CD8-positive, alpha-beta memory T cell (primary cell): Measurements from ENCODE around the gene SLC39A9. TPM values are rescaled to one million over a fixed set of nuclear protein-coding genes. Genes with fewer than 3 reads are reported as not detected.

Source experiments
- CTCF ChIA-PET: fragments of 350-600 bp; sonication (Branson Sonifier 250); formaldehyde crosslinking; loops from one replicate; lab custom pipeline; 2021; ENCODE audit warnings: antibody characterized with exemption; lab: Charles Lee
- POLR2A ChIA-PET: fragments of 350-600 bp; sonication (Branson Sonifier 250); formaldehyde crosslinking; loops from one replicate; lab custom pipeline; 2021; ENCODE audit warnings: antibody characterized with exemption; lab: Charles Lee
- DNase-seq, 5 donors: peaks; one replicate each; pipeline versions ENCODE4 v3.0.0 to v3.0.0-alpha.2; 2020 to 2022; ENCODE audit warnings: mixed read lengths in 1 of 5
- H3K27ac ChIP-seq: one replicate; pipeline ENCODE4 v1.7.0; 2013; ENCODE audit warnings: low read depth, mild to moderate bottlenecking, low read length, moderate library complexity
- H3K27me3 ChIP-seq: 2 replicates; pipeline ENCODE4 v1.7.0; 2013; ENCODE audit warnings: low read length, mild to moderate bottlenecking; ENCODE audit not compliant: insufficient read depth, poor library complexity, severe bottlenecking
- H3K36me3 ChIP-seq: 2 replicates; pipeline ENCODE4 v1.7.0; 2013; ENCODE audit warnings: mild to moderate bottlenecking, low read length, moderate library complexity; ENCODE audit not compliant: insufficient read depth
- H3K4me1 ChIP-seq: 2 replicates; pipeline ENCODE4 v1.7.0; 2013; ENCODE audit warnings: mild to moderate bottlenecking, low read length, moderate library complexity; ENCODE audit not compliant: insufficient read depth
- H3K4me3 ChIP-seq: 2 replicates; pipeline ENCODE4 v1.7.0; 2013; ENCODE audit warnings: mild to moderate bottlenecking, low read length
- H3K9me3 ChIP-seq: 2 replicates; pipeline ENCODE4 v1.7.0; 2013; ENCODE audit warnings: mild to moderate bottlenecking, low read length
- H3K27ac Mint-ChIP-seq, 8 donors: one replicate each; pipeline ENCODE4 v1.8.0; 2020 to 2021; ENCODE audit warnings: mixed read lengths in 8 of 8, mild to moderate bottlenecking in 6 of 8, inconsistent platforms in 3 of 8, moderate library complexity in 3 of 8
- H3K27me3 Mint-ChIP-seq, 2 donors: one replicate each; pipeline ENCODE4 v1.8.0; 2020 to 2021; ENCODE audit warnings: mixed read lengths in 2 of 2, mild to moderate bottlenecking in 1 of 2, moderate library complexity in 1 of 2
- H3K36me3 Mint-ChIP-seq, 3 donors: one replicate each; pipeline ENCODE4 v1.8.0; 2020 to 2021; ENCODE audit warnings: mixed read lengths in 3 of 3, inconsistent platforms in 1 of 3, mild to moderate bottlenecking in 1 of 3
- H3K4me1 Mint-ChIP-seq, 3 donors: one replicate each; pipeline ENCODE4 v1.8.0; 2020 to 2021; ENCODE audit warnings: mixed read lengths in 3 of 3, inconsistent platforms in 1 of 3, mild to moderate bottlenecking in 1 of 3
- H3K4me3 Mint-ChIP-seq, 7 donors: one replicate each; pipeline ENCODE4 v1.8.0; 2020 to 2021; ENCODE audit warnings: mixed read lengths in 7 of 7, mild to moderate bottlenecking in 6 of 7, moderate library complexity in 4 of 7, inconsistent platforms in 2 of 7
- H3K9me3 Mint-ChIP-seq, 5 donors: one replicate each; pipeline ENCODE4 v1.8.0; 2020 to 2022; ENCODE audit warnings: mixed read lengths in 5 of 5, mild to moderate bottlenecking in 3 of 5, moderate library complexity in 2 of 5, inconsistent platforms in 1 of 5
- polyA plus RNA-seq: library from polyadenylated mRNA; unstranded; fragments of 300-500 nt; fragmentation: Illumina TruSeq; gene quantifications from one replicate; pipeline ENCODE4 v1.2.3, GENCODE V29; 2021
- total RNA-seq, 2 experiments: library from RNA; stranded (reverse); gene quantifications; one replicate each; pipeline ENCODE4 v1.2.3, GENCODE V29; 2021

SLC39A9 gene
- total and polyA plus RNA-seq, 3 experiments from 2014 or later: 18.9 to 53.6 (median 51.3) TPM

- Mint-ChIP-seq H3K4me1 (peaks cover 8 to 31% (median 12%) of the 10 kb centered on the region in 3 donors), H3K4me3 (no peak overlapping the region), H3K27ac (no peak overlapping the region), H3K27me3 (no peaks in the 10 kb centered on the region), H3K9me3 (no peaks in the 10 kb centered on the region), H3K36me3 (peaks cover 25 to 50% (median 27%) of the 10 kb centered on the region in 3 donors)
- POLR2A ChIA-PET: no interaction called here
- CTCF ChIA-PET: no interaction called here
- Histone ChIP-seq H3K9me3 (no peaks in the 10 kb centered on the region), H3K27me3 (no peaks in the 10 kb centered on the region), H3K4me3 (no peak overlapping the region), H3K36me3 (peaks cover 24% of the 10 kb centered on the region), H3K4me1 (no peaks in the 10 kb centered on the region), H3K27ac (no peak overlapping the region)
- DNase-seq: no peak
These were observed 31.2 kb downstream of the SLC39A9 start for GRCh38 chr14:69429643-69430042.

- Histone ChIP-seq H3K9me3 (no peaks in the 10 kb centered on the region), H3K4me3 (no peak overlapping the region), H3K36me3 (peaks cover 16% of the 10 kb centered on the region), H3K27me3 (no peaks in the 10 kb centered on the region), H3K4me1 (no peaks in the 10 kb centered on the region), H3K27ac (no peak overlapping the region)
- Mint-ChIP-seq H3K4me3 (no peak overlapping the region), H3K36me3 (peaks cover 23 to 44% (median 24%) of the 10 kb centered on the region in 3 donors), H3K4me1 (peaks cover 15 to 35% (median 20%) of the 10 kb centered on the region in 3 donors), H3K27me3 (no peaks in the 10 kb centered on the region), H3K9me3 (no peaks in the 10 kb centered on the region), H3K27ac (peak overlapping the region in 1 of 8 donors; percentile 64)
- ChIA-PET CTCF (no interaction called here), POLR2A (no interaction called here)
- no peak for DNase-seq
These were observed 31.9 kb downstream of the SLC39A9 start for GRCh38 chr14:69430306-69430939.

- Histone ChIP-seq H3K9me3 (no peaks in the 10 kb centered on the region), H3K27me3 (no peaks in the 10 kb centered on the region), H3K36me3 (peaks cover 5% of the 10 kb centered on the region), H3K27ac (no peak overlapping the region), H3K4me3 (no peak overlapping the region), H3K4me1 (no peaks in the 10 kb centered on the region)
- Mint-ChIP-seq H3K9me3 (no peaks in the 10 kb centered on the region), H3K27me3 (no peaks in the 10 kb centered on the region), H3K4me1 (peaks cover 18 to 39% (median 20%) of the 10 kb centered on the region in 3 donors), H3K4me3 (no peak overlapping the region), H3K36me3 (peaks cover 15 to 27% (median 18%) of the 10 kb centered on the region in 3 donors), H3K27ac (no peak overlapping the region)
- ChIA-PET CTCF (interaction anchor here (0.6 kb wide), 1 partner anchor 319 kb away, joined by 3 read pairs; no protein-coding TSS in a partner anchor), POLR2A (no interaction called here)
- DNase-seq: no peak
These were observed 33.9 kb downstream of the SLC39A9 start for GRCh38 chr14:69432364-69432763.

DNA sequence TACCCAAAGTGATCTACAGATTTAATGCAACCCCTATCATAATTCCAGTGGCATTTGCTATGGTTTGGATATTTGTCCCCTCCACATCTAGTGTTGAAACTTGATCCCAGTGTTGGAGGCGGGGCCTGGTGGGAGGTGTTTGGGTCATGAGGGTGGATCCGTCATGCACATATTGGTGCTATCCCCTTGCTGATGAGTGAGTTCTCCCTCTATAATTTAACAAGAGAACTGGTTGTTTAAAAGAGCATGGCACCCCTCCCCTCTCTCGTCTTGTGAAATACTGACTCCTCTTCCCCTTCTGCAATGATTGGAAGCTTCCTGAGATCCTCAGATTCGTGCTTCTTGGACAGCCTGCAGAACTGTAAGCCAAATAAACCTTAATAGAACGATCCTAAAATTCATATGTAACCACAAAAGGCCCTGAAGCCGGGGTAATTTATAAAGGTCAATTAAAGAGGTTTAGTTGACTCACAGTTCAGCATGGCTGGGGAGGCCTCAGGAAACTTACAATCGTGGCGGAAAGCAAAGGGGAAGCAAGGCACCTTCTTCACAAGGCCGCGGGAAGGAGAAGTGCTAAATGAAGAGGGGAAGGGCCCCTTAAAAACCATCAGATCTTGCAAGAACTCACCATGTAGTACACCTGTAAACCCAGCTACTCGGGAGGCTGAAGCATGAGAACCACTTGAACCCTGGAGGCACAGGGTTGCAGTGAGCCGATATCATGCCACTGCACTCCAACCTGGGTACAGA is 41.2 kb downstream of the SLC39A9 start:
- DNase-seq: no peak
- H3K4me1 Mint-ChIP-seq: peaks cover 8 to 15% (median 12%) of the 10 kb centered on the region in 3 donors

GRCh38 chr14:69441948-69442347 is 43.5 kb downstream of the SLC39A9 start:
- Mint-ChIP-seq H3K4me1 (peaks cover 0 to 8% (median 5%) of the 10 kb centered on the region in 3 donors), H3K9me3 (no peaks in the 10 kb centered on the region), H3K27ac (peak overlapping the region in 2 of 8 donors; percentile 17 to 54), H3K4me3 (no peak overlapping the region), H3K36me3 (peaks cover 0 to 53% (median 19%) of the 10 kb centered on the region in 3 donors), H3K27me3 (no peaks in the 10 kb centered on the region)
- DNase-seq: no peak
- no peak overlapping the region for H3K27ac ChIP-seq
- no peaks in the 10 kb centered on the region for H3K27me3 ChIP-seq
- no peaks in the 10 kb centered on the region for H3K9me3 ChIP-seq
- ChIA-PET POLR2A (no interaction called here), CTCF (no interaction called here)
- H3K36me3 ChIP-seq: peaks cover 14% of the 10 kb centered on the region
- H3K4me1 ChIP-seq: no peaks in the 10 kb centered on the region
- H3K4me3 ChIP-seq: no peak overlapping the region

More for the DNA sequence above, 41.2 kb downstream of the SLC39A9 start:
- Histone ChIP-seq H3K36me3 (peaks cover 14% of the 10 kb centered on the region), H3K4me1 (no peaks in the 10 kb centered on the region), H3K9me3 (no peaks in the 10 kb centered on the region), H3K4me3 (no peak overlapping the region), H3K27ac (no peak overlapping the region), H3K27me3 (no peaks in the 10 kb centered on the region)
- peak overlapping the region in 1 of 8 donors; percentile 46 for H3K27ac Mint-ChIP-seq
- ChIA-PET CTCF (no interaction called here), POLR2A (no interaction called here)
- H3K4me3 Mint-ChIP-seq: no peak overlapping the region
- peaks cover 5 to 42% (median 14%) of the 10 kb centered on the region in 3 donors for H3K36me3 Mint-ChIP-seq
- no peaks in the 10 kb centered on the region for H3K9me3 Mint-ChIP-seq
- H3K27me3 Mint-ChIP-seq: no peaks in the 10 kb centered on the region

GRCh38 chr14:69443296-69443805 is 44.9 kb downstream of the SLC39A9 start:
- H3K4me3 ChIP-seq: no peak overlapping the region
- no peaks in the 10 kb centered on the region for H3K9me3 ChIP-seq
- Mint-ChIP-seq H3K27me3 (no peaks in the 10 kb centered on the region), H3K36me3 (peaks cover 0 to 60% (median 21%) of the 10 kb centered on the region in 3 donors), H3K27ac (peak overlapping the region in 1 of 8 donors; percentile 29), H3K4me1 (peaks cover 0 to 8% (median 5%) of the 10 kb centered on the region in 3 donors), H3K9me3 (no peaks in the 10 kb centered on the region), H3K4me3 (no peak overlapping the region)
- H3K27me3 ChIP-seq: no peaks in the 10 kb centered on the region
- H3K27ac ChIP-seq: no peak overlapping the region
- no peaks in the 10 kb centered on the region for H3K4me1 ChIP-seq
- ChIA-PET POLR2A (no interaction called here), CTCF (no interaction called here)
- H3K36me3 ChIP-seq: peaks cover 14% of the 10 kb centered on the region
- no peak for DNase-seq

DNA sequence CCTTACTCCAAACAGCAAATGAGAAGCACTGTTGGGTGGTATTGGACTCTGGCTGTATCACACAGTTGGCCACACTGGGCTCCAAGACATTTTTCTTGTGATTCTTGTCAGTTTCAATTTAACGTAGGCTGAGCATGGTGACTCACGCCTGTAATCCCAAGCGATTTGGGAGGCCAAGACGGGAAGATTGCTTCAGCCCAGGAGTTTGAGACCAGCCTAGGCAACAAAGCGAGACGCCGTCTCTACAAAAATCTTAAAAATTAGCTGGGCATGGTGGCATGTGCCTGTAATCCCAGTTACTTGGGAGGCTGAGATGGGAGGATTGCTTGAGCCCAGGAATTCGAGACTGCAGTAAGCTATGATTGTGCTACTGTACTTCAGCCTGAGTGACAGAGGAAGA is 50.7 kb downstream of the SLC39A9 start:
- no peak overlapping the region for H3K4me3 ChIP-seq
- H3K9me3 ChIP-seq: no peaks in the 10 kb centered on the region
- ChIA-PET CTCF (no interaction called here), POLR2A (no interaction called here)
- no peaks in the 10 kb centered on the region for H3K27me3 ChIP-seq
- Mint-ChIP-seq H3K4me1 (peaks cover 0 to 4% (median 0%) of the 10 kb centered on the region in 3 donors), H3K27me3 (no peaks in the 10 kb centered on the region), H3K9me3 (no peaks in the 10 kb centered on the region), H3K4me3 (no peak overlapping the region), H3K27ac (peak overlapping the region in 1 of 8 donors; percentile 70), H3K36me3 (peaks cover 0 to 52% (median 18%) of the 10 kb centered on the region in 3 donors)
- no peak for DNase-seq
- H3K36me3 ChIP-seq: peaks cover 5% of the 10 kb centered on the region
- H3K4me1 ChIP-seq: no peaks in the 10 kb centered on the region
- H3K27ac ChIP-seq: no peak overlapping the region

- peaks cover 0 to 58% (median 13%) of the 10 kb centered on the region in 3 donors for H3K36me3 Mint-ChIP-seq
- DNase-seq: no peak
- CTCF ChIA-PET: no interaction called here
- POLR2A ChIA-PET: no interaction called here
- Histone ChIP-seq H3K27ac (no peak overlapping the region), H3K9me3 (no peaks in the 10 kb centered on the region), H3K4me3 (no peak overlapping the region), H3K27me3 (no peaks in the 10 kb centered on the region), H3K36me3 (peaks cover 15% of the 10 kb centered on the region), H3K4me1 (no peaks in the 10 kb centered on the region)
- H3K27me3 Mint-ChIP-seq: no peaks in the 10 kb centered on the region
- no peaks in the 10 kb centered on the region for H3K9me3 Mint-ChIP-seq
- H3K4me3 Mint-ChIP-seq: no peak overlapping the region
- H3K4me1 Mint-ChIP-seq: peaks cover 0 to 3% (median 0%) of the 10 kb centered on the region in 3 donors
- H3K27ac Mint-ChIP-seq: peak overlapping the region in 2 of 8 donors; percentile 13 to 18
These were observed 53.4 kb downstream of the SLC39A9 start for GRCh38 chr14:69451941-69452340.
